Panc1 (cell line): ENCODE results near the gene ZC3H12C.

ENCODE experiments used
- CTCF ChIP-seq: fragments of 450-650 bp; IDR thresholded peaks from 2 replicates; pipeline ENCODE4 v1.5.1; 2017; ENCODE audit warnings: mild to moderate bottlenecking
- POLR2AphosphoS5 ChIP-seq: IDR thresholded peaks from 2 replicates; pipeline ENCODE4 v1.6.1; 2012; ENCODE audit warnings: mild to moderate bottlenecking, low read depth, low read length, moderate library complexity
- REST ChIP-seq, 2 experiments: IDR thresholded peaks; 2 replicates each; pipeline ENCODE4 v1.6.1; 2011 to 2012; ENCODE audit warnings: low read depth in 2 of 2, control low read depth in 1 of 2, low read length in 1 of 2, mild to moderate bottlenecking in 1 of 2, moderate library complexity in 1 of 2; ENCODE audit not compliant: insufficient read depth in 1 of 2

- TF ChIP-seq CTCF = no peak
- 0 out of 2 replicates have a peak, but pooled peaks have one; percentile 15 for TF ChIP-seq POLR2AphosphoS5
- no peak for TF ChIP-seq REST (IDR thresholded peaks at IDR 0.05; ENCODE audit: insufficient read depth in 1 of 2, low read depth in 2 of 2, low read length in 1 of 2)
Observed at GRCh38 chr11:110174645-110175310, 81.6 kb downstream of the ZC3H12C start.
